GM23338 (cell line): Measurements from ENCODE around the gene MEGF11. TPM values are rescaled to one million over a fixed set of nuclear protein-coding genes. Genes with fewer than 3 reads are reported as not detected.

Experiments used
- ATAC-seq: fragments of 200-7000 bp; cut with Tn5 transposase; 3 replicates; pipeline ENCODE4 v1.9.1; 2020
- DNase-seq: peaks from one replicate; pipeline ENCODE4 v3.0.0-alpha.2; 2015; ENCODE audit warnings: low spot score
- H2AFZ ChIP-seq: fragments of 200-600 bp; sonication (generic); 2 replicates; pipeline ENCODE4 v1.8.0; 2016; ENCODE audit warnings: antibody characterized with exemption, mild to moderate bottlenecking, moderate library complexity
- H3F3A ChIP-seq: fragments of 200-600 bp; sonication (generic); replicated peaks from 2 replicates; pipeline ENCODE4 v1.8.0; 2017; ENCODE audit warnings: antibody characterized with exemption, mixed run types, low read depth
- H3K27ac ChIP-seq: fragments of 200-600 bp; sonication (generic); 2 replicates; pipeline ENCODE4 v1.6.1; 2016; ENCODE audit warnings: low read depth
- H3K27me3 ChIP-seq: fragments of 200-600 bp; sonication (generic); 2 replicates; pipeline ENCODE4 v1.8.0; 2016; ENCODE audit warnings: mild to moderate bottlenecking, mixed run types, moderate library complexity; ENCODE audit not compliant: insufficient read depth
- H3K36me3 ChIP-seq: fragments of 200-600 bp; sonication (generic); 2 replicates; pipeline ENCODE4 v1.8.0; 2016; ENCODE audit warnings: mild to moderate bottlenecking; ENCODE audit not compliant: insufficient read depth
- H3K4me1 ChIP-seq: fragments of 200-600 bp; sonication (generic); 2 replicates; pipeline ENCODE4 v1.8.0; 2016; ENCODE audit warnings: mild to moderate bottlenecking, moderate library complexity; ENCODE audit not compliant: insufficient read depth
- H3K4me2 ChIP-seq: fragments of 200-600 bp; sonication (generic); 2 replicates; pipeline ENCODE4 v1.7.1; 2017; ENCODE audit warnings: mixed run types
- H3K4me3 ChIP-seq: fragments of 200-600 bp; sonication (generic); 2 replicates; pipeline ENCODE4 v1.6.1; 2016; ENCODE audit warnings: mixed run types
- H3K79me2 ChIP-seq: fragments of 200-600 bp; sonication (generic); replicated peaks from 2 replicates; pipeline ENCODE4 v1.8.0; 2017; ENCODE audit warnings: mild to moderate bottlenecking; ENCODE audit not compliant: insufficient read depth
- H3K9me2 ChIP-seq: fragments of 200-600 bp; sonication (generic); 2 replicates; pipeline ENCODE4 v1.8.0; 2017; ENCODE audit not compliant: insufficient read depth
- H4K20me1 ChIP-seq: fragments of 200-600 bp; sonication (generic); replicated peaks from 2 replicates; pipeline ENCODE4 v1.8.0; 2017; ENCODE audit warnings: mild to moderate bottlenecking; ENCODE audit not compliant: insufficient read depth
- H3K27ac Mint-ChIP-seq: 2 replicates; pipeline ENCODE4 v1.8.0; 2020; ENCODE audit warnings: inconsistent platforms, mild to moderate bottlenecking, moderate library complexity, mixed read lengths
- H3K27me3 Mint-ChIP-seq: 3 replicates; pipeline ENCODE4 v1.8.0; 2022; ENCODE audit warnings: low read depth, mild to moderate bottlenecking, moderate library complexity, mixed read lengths, inconsistent platforms; ENCODE audit not compliant: insufficient read depth, poor library complexity
- H3K36me3 Mint-ChIP-seq: 3 replicates; pipeline ENCODE4 v1.8.0; 2021; ENCODE audit warnings: low read depth, mild to moderate bottlenecking, inconsistent platforms, moderate library complexity, mixed read lengths
- H3K4me1 Mint-ChIP-seq: 3 replicates; pipeline ENCODE4 v1.8.0; 2020; ENCODE audit warnings: mild to moderate bottlenecking, inconsistent platforms, mixed read lengths
- H3K4me3 Mint-ChIP-seq: 3 replicates; pipeline ENCODE4 v1.8.0; 2021; ENCODE audit warnings: moderate library complexity, mild to moderate bottlenecking, inconsistent platforms, mixed read lengths
- H3K9me3 Mint-ChIP-seq: 3 replicates; pipeline ENCODE4 v1.8.0; 2020; ENCODE audit warnings: moderate library complexity, mild to moderate bottlenecking, inconsistent platforms, mixed read lengths
- CREB1 ChIP-seq: fragments of 250-450 bp; sonication (Bioruptor Pico); IDR thresholded peaks from 2 replicates; pipeline ENCODE4 v1.5.0; 2020; ENCODE audit warnings: low read depth, mild to moderate bottlenecking, moderate library complexity
- CTCF ChIP-seq, 2 experiments: fragments of 200-600 bp in 1 of 2; sonication (generic) in 1 of 2; conservative IDR thresholded peaks; 2 replicates each; pipeline versions ENCODE4 v1.5.1 to v1.6.1; 2016 to 2017; ENCODE audit warnings: antibody characterized with exemption in 2 of 2, low read depth in 2 of 2, mild to moderate bottlenecking in 2 of 2, moderate library complexity in 1 of 2
- ETS1 ChIP-seq: IDR thresholded peaks from 2 replicates; pipeline ENCODE4 v1.6.1; 2016; ENCODE audit warnings: antibody characterized with exemption
- EZH2 ChIP-seq: fragments of 200-600 bp; sonication (generic); IDR thresholded peaks from one replicate; pipeline ENCODE4 v1.8.0; 2017; ENCODE audit warnings: antibody characterized with exemption, mild to moderate bottlenecking, low read depth; ENCODE audit not compliant: unreplicated experiment
- NANOG ChIP-seq: IDR thresholded peaks from 2 replicates; pipeline ENCODE4 v1.6.1; 2016; ENCODE audit warnings: antibody characterized with exemption, borderline replicate concordance
- ZNF114 ChIP-seq: fragments of 250-450 bp; sonication (Bioruptor Pico); IDR thresholded peaks from 2 replicates; pipeline ENCODE4 v1.5.0; 2020; ENCODE audit warnings: mild to moderate bottlenecking, moderate library complexity
- ZNF462 ChIP-seq: fragments of 250-450 bp; sonication (Bioruptor Pico); IDR thresholded peaks from 2 replicates; pipeline ENCODE4 v1.5.0; 2020; ENCODE audit warnings: mild to moderate bottlenecking, moderate library complexity
- polyA plus RNA-seq: library from polyadenylated mRNA; unstranded; fragments of >200 nt; fragmentation: Nextera tagmentation; extraction: Ambion mirVana; gene quantifications from 2 replicates; pipeline ENCODE4 v1.2.1, GENCODE V29; 2016
- total RNA-seq: library from RNA; depleted of rRNA; stranded (reverse); fragments of >200 nt; shearing (Covaris generic); gene quantifications from 2 replicates; pipeline ENCODE4 v1.2.3, GENCODE V29; 2014

The MEGF11 gene
- total and polyA plus RNA-seq, 2 experiments from 2014 or later = 1.3 to 1.9 TPM

GRCh38 chr15:65888981-65889380 lies 364.6 kb downstream of the MEGF11 start (continued):
- TF ChIP-seq ZNF462 (CRISPR knock-in tag) (no peak), CTCF (conservative IDR thresholded peaks at IDR 0.05; ENCODE audit: low read depth in 2 of 2) (no peak)

GRCh38 chr15:65887565-65887964 lies 366.0 kb downstream of the MEGF11 start:
- H3K9me3 Mint-ChIP-seq = no peaks in the 10 kb centered on the region
- Histone ChIP-seq H3K36me3 (peaks cover 19% of the 10 kb centered on the region), H3K4me3 (no peak overlapping the region), H4K20me1 (peaks cover 44% of the 10 kb centered on the region), H3K79me2 (peaks cover 39% of the 10 kb centered on the region), H3F3A (no peaks in the 10 kb centered on the region), H3K9me2 (no peaks in the 10 kb centered on the region), H2AFZ (no peak overlapping the region), H3K27ac (no peak overlapping the region), H3K4me1 (peaks cover 14% of the 10 kb centered on the region; the same call in 1 of the 2 replicates), H3K27me3 (no peaks in the 10 kb centered on the region), H3K4me2 (no peak overlapping the region)
- DNase-seq (no peak), ATAC-seq (no peak)
- no peak overlapping the region for H3K27ac Mint-ChIP-seq
- H3K4me1 Mint-ChIP-seq = peaks cover 28% of the 10 kb centered on the region
- peaks cover 1% of the 10 kb centered on the region for H3K27me3 Mint-ChIP-seq
- peaks cover 49% of the 10 kb centered on the region for H3K36me3 Mint-ChIP-seq
- H3K4me3 Mint-ChIP-seq = no peak overlapping the region
- TF ChIP-seq CREB1 (CRISPR knock-in tag) = no peak
- no peak for TF ChIP-seq ETS1
- TF ChIP-seq EZH2 = no peak
- no peak for TF ChIP-seq NANOG
- TF ChIP-seq ZNF462 (CRISPR knock-in tag) = no peak
- TF ChIP-seq ZNF114 (CRISPR knock-in tag) = no peak
